H1 (cell line): ENCODE data around the gene SKAP2. TPM values are rescaled to one million over a fixed set of nuclear protein-coding genes. Genes with fewer than 3 reads are reported as not detected.

Source experiments
- BACH1 ChIP-seq: IDR thresholded peaks from 2 replicates; pipeline ENCODE4 v1.6.1; 2012; ENCODE audit warnings: low read length, improper control_type of control experiment
- CBX5 ChIP-seq: fragments of 300-800, 300-1000 bp; sonication (generic); IDR thresholded peaks from 2 replicates; pipeline ENCODE4 v1.7.1; 2016; ENCODE audit warnings: antibody characterized with exemption, low read length, low read depth
- CHD1 ChIP-seq: IDR thresholded peaks from 2 replicates; pipeline ENCODE4 v1.6.1; 2012; ENCODE audit warnings: low read depth, low read length, improper control_type of control experiment
- EGR1 ChIP-seq: IDR thresholded peaks from 2 replicates; pipeline ENCODE4 v1.6.1; 2011; ENCODE audit warnings: low read depth, low read length, borderline replicate concordance
- FOSL1 ChIP-seq: IDR thresholded peaks from 2 replicates; pipeline ENCODE4 v1.6.1; 2011; ENCODE audit warnings: mild to moderate bottlenecking, low read depth, low read length, moderate library complexity; ENCODE audit not compliant: insufficient read depth
- GABPA ChIP-seq: IDR thresholded peaks from 2 replicates; pipeline ENCODE4 v1.6.1; 2011; ENCODE audit warnings: mild to moderate bottlenecking, low read length, moderate library complexity, borderline replicate concordance; ENCODE audit not compliant: insufficient read depth
- HDAC2 ChIP-seq, 2 experiments: fragments of 300-600 bp in 1 of 2; sonication (generic) in 1 of 2; IDR thresholded peaks; 2 replicates each; pipeline ENCODE4 v1.6.1; 2011 to 2012; ENCODE audit warnings: low read depth in 2 of 2, low read length in 2 of 2, mild to moderate bottlenecking in 2 of 2, moderate library complexity in 2 of 2, borderline replicate concordance in 1 of 2, inconsistent platforms in 1 of 2
- JUN ChIP-seq: IDR thresholded peaks from 2 replicates; pipeline ENCODE4 v1.6.1; 2011; ENCODE audit warnings: low read depth, mild to moderate bottlenecking, improper control_type of control experiment, low read length
- KDM1A ChIP-seq: fragments of 200-600, 300-600 bp; sonication (generic); IDR thresholded peaks from 2 replicates; pipeline ENCODE4 v1.7.1; 2016; ENCODE audit warnings: mild to moderate bottlenecking, low read length, borderline replicate concordance
- NRF1 ChIP-seq: IDR thresholded peaks from 2 replicates; pipeline ENCODE4 v1.6.1; 2011; ENCODE audit warnings: mild to moderate bottlenecking, low read depth, low read length, improper control_type of control experiment
- POLR2AphosphoS5 ChIP-seq: IDR thresholded peaks from 2 replicates; pipeline ENCODE4 v1.6.1; 2011; ENCODE audit warnings: low read depth, low read length
- RNF2 ChIP-seq: fragments of 200-900, 300-1000 bp; sonication (generic); IDR thresholded peaks from 2 replicates; pipeline ENCODE4 v1.7.1; 2016; ENCODE audit warnings: borderline replicate concordance, low read depth, mild to moderate bottlenecking, antibody characterized with exemption, low read length; ENCODE audit not compliant: poor library complexity, severe bottlenecking; ENCODE audit errors: missing control alignments
- SIX5 ChIP-seq: IDR thresholded peaks from 2 replicates; pipeline ENCODE4 v1.6.1; 2011; ENCODE audit warnings: mild to moderate bottlenecking, low read depth, low read length
- SP1 ChIP-seq: IDR thresholded peaks from 2 replicates; pipeline ENCODE4 v1.6.1; 2011; ENCODE audit warnings: low read depth, low read length
- SUZ12 ChIP-seq: fragments of 200-600 bp; sonication (generic); IDR thresholded peaks from 2 replicates; pipeline ENCODE4 v1.6.1; 2012; ENCODE audit warnings: mild to moderate bottlenecking, inconsistent platforms, low read length, moderate library complexity, mixed read lengths
- YY1 ChIP-seq: IDR thresholded peaks from 2 replicates; pipeline ENCODE4 v1.6.1; 2011; ENCODE audit warnings: low read depth, mild to moderate bottlenecking, low read length
- ZNF274 ChIP-seq: IDR thresholded peaks from 2 replicates; pipeline ENCODE4 v1.7.0; 2012; ENCODE audit warnings: low read length, borderline replicate concordance; ENCODE audit errors: extremely low read depth
- polyA plus RNA-seq, 7 experiments: library from polyadenylated mRNA; depleted of rRNA in 3 of 7; stranded (reverse) in 5 of 7; unstranded in 2 of 7; fragments of >200 nt in 5 of 7; fragments of 200-250 nt in 2 of 7; gene quantifications; 1 replicate in 5 of 7; 2 replicates in 1 of 7; 4 replicates in 1 of 7; pipeline versions ENCODE4 v1.2.1 to v1.2.3, GENCODE V29; 2011 to 2013; ENCODE audit warnings: missing spikeins in 2 of 7, mixed read lengths in 2 of 7
- total RNA-seq: library from RNA; stranded (reverse); fragmentation: NEBNext Ultra II Directional; extraction: Animal tissue kit (Norgen Biotek cat#: 25700); gene quantifications from 2 replicates; pipeline ENCODE4 v1.2.1, GENCODE V29; 2021
- TF ChIP-seq, protein P1 (sequence below): IDR thresholded peaks from 2 replicates; pipeline ENCODE4 v1.6.1; 2011; ENCODE audit warnings: low read depth, mild to moderate bottlenecking, low read length; ENCODE audit not compliant: insufficient read depth
- TF ChIP-seq, protein P2 (sequence below), 3 experiments: IDR thresholded peaks; 1 replicate in 2 of 3; 2 replicates in 1 of 3; pipeline versions ENCODE4 v1.5.1 to v1.6.1; 2011; ENCODE audit warnings: low read length in 3 of 3, mild to moderate bottlenecking in 3 of 3, inconsistent platforms in 2 of 3, low read depth in 1 of 3, moderate library complexity in 1 of 3; ENCODE audit not compliant: insufficient read depth in 1 of 3; ENCODE audit errors: control extremely low read depth in 1 of 3
- TF ChIP-seq, protein P3 (sequence below): IDR thresholded peaks from 2 replicates; pipeline ENCODE4 v1.6.1; 2012; ENCODE audit warnings: inconsistent platforms

Gene SKAP2
- total and polyA plus RNA-seq, 2 of the 8 experiments (the other 6 are each of a cell fraction or from before 2014, with no cell fraction given) = 0.53 to 5.1 TPM

DNA sequence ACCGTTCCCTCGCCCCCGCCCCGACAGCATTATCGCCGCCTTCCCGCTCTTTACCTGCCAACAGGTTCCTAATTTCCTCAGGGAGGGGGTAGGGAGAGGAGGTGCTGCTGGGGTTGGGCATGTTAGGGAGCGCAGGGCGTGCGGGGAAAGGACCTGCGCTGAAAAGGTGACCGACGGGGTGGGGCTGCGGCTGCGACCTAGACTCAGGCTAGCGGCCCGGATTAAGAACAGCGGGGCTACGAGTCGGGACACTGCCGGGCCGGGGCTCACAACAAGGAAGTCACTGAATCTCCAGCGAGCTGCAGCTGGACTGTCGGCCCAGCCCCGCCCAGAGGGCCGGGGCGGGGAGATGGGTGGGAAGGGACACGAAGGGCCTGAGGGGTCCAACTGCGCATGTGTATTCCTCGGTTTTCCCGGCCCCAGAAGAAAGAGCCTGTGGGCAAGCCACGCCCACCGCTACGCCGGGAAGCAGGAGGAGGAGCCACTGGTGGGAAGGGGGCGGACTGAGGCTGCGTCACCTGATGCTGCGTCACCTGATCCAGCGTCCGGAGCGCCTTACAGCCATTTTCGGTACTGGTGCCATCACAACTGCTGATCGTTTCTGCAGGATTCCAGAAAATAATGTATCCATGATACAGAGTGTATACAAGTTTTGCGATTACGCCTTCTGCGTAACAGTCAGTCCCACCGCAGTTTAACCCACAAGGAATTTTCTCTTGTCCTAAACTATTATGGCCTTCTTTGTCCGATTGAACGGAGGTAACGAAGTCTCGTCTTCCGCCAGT, at the start of gene SKAP2 (continued):
- no peak for TF ChIP-seq FOSL1
- TF ChIP-seq, protein P1, sequence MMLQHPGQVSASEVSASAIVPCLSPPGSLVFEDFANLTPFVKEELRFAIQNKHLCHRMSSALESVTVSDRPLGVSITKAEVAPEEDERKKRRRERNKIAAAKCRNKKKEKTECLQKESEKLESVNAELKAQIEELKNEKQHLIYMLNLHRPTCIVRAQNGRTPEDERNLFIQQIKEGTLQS = peak; percentile 94
- TF ChIP-seq, protein P2, sequence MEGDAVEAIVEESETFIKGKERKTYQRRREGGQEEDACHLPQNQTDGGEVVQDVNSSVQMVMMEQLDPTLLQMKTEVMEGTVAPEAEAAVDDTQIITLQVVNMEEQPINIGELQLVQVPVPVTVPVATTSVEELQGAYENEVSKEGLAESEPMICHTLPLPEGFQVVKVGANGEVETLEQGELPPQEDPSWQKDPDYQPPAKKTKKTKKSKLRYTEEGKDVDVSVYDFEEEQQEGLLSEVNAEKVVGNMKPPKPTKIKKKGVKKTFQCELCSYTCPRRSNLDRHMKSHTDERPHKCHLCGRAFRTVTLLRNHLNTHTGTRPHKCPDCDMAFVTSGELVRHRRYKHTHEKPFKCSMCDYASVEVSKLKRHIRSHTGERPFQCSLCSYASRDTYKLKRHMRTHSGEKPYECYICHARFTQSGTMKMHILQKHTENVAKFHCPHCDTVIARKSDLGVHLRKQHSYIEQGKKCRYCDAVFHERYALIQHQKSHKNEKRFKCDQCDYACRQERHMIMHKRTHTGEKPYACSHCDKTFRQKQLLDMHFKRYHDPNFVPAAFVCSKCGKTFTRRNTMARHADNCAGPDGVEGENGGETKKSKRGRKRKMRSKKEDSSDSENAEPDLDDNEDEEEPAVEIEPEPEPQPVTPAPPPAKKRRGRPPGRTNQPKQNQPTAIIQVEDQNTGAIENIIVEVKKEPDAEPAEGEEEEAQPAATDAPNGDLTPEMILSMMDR (IDR thresholded peaks at IDR 0.05; ENCODE audit: control extremely low read depth in 1 of 3, insufficient read depth in 1 of 3, low read depth in 1 of 3, low read length in 3 of 3) = no peak
- TF ChIP-seq YY1 = peak; percentile 94
- TF ChIP-seq SUZ12 = peak; percentile 42; the same call in 1 of the 2 replicates
- TF ChIP-seq SP1 = peak; percentile 74; the same call in 1 of the 2 replicates
- TF ChIP-seq CBX5 = no peak
- peak in 1 of 2 experiments; percentile 66; a peak in 2 of 4 replicates for TF ChIP-seq HDAC2 (IDR thresholded peaks at IDR 0.05; ENCODE audit: borderline replicate concordance in 1 of 2, low read depth in 2 of 2, low read length in 2 of 2)
- peak; percentile 50 for TF ChIP-seq RNF2
- no peak for TF ChIP-seq KDM1A
- TF ChIP-seq, protein P3, sequence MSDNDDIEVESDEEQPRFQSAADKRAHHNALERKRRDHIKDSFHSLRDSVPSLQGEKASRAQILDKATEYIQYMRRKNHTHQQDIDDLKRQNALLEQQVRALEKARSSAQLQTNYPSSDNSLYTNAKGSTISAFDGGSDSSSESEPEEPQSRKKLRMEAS = peak; percentile 78
- TF ChIP-seq EGR1 = 0 out of 2 replicates have a peak, but pooled peaks have one; percentile 21
- no peak for TF ChIP-seq SIX5
- no peak for TF ChIP-seq ZNF274
- peak; percentile 90 for TF ChIP-seq POLR2AphosphoS5
- TF ChIP-seq BACH1 = peak; percentile 64
- no peak for TF ChIP-seq CHD1
- TF ChIP-seq NRF1 = peak; percentile 35
- TF ChIP-seq GABPA = no peak
- no peak for TF ChIP-seq JUN
